Measurements from ENCODE around the gene JARID2. TPM values are rescaled to one million over a fixed set of nuclear protein-coding genes. Genes with fewer than 3 reads are reported as not detected.

Gene JARID2
- total RNA-seq, 4 donors from 2014 or later, result 11.6 to 22.5 (median 16.4) TPM

- H3K36me3 ChIP-seq, result no peaks in the 10 kb centered on the region
- peaks cover 75 to 81% of the 10 kb centered on the region in 2 donors for H3K4me1 ChIP-seq
- intact Hi-C loops (cut with DNase I; ENCODE audit: low total_unique reads) (loop anchor here (5.0 kb wide), 3 partner anchors 86 to 384 kb away; no protein-coding TSS in a partner anchor), in situ Hi-C loops (cut with MboI; ENCODE audit: low sequenced_read_pairs in 4 of 4) (loop anchor here (25.0 kb wide), 5 partner anchors 96 to 346 kb away; no protein-coding TSS in a partner anchor)
- ATAC-seq, result peak; percentile 43 to 59
- no peaks in the 10 kb centered on the region for H3K9me3 ChIP-seq
- peak; percentile 62 to 74 for DNase-seq
- H3K27ac ChIP-seq, result peak overlapping the region; percentile 82 to 88 (median 84)
- H3K4me3 ChIP-seq, result peak overlapping the region in 3 of 4 donors; percentile 10 to 39 (median 20)
- no peak for TF ChIP-seq POLR2A (IDR thresholded peaks at IDR 0.05)
- TF ChIP-seq CTCF (IDR thresholded peaks at IDR 0.05 in 4 of 5, conservative IDR thresholded peaks at IDR 0.05 in 1 of 5), result no peak
- H3K27me3 ChIP-seq, result no peaks in the 10 kb centered on the region
These were observed 20.6 kb downstream of the JARID2 start for GRCh38 chr6:15266423-15266996.

GRCh38 chr6:15267221-15267620, 21.4 kb downstream of the JARID2 start:
- no peaks in the 10 kb centered on the region for H3K9me3 ChIP-seq
- H3K4me3 ChIP-seq, result no peak overlapping the region
- ATAC-seq (peak; percentile 86 to 89), DNase-seq (peak; percentile 68 to 79)
- H3K36me3 ChIP-seq, result no peaks in the 10 kb centered on the region
- intact Hi-C loops (cut with DNase I; ENCODE audit: low total_unique reads) (loop anchor here (5.0 kb wide), 3 partner anchors 85 to 385 kb away; no protein-coding TSS in a partner anchor), in situ Hi-C loops (cut with MboI; ENCODE audit: low sequenced_read_pairs in 4 of 4) (loop anchor here (25.0 kb wide), 5 partner anchors 95 to 345 kb away; no protein-coding TSS in a partner anchor)
- H3K4me1 ChIP-seq, result peaks cover 78 to 81% of the 10 kb centered on the region in 2 donors
- TF ChIP-seq CTCF (IDR thresholded peaks at IDR 0.05 in 4 of 5, conservative IDR thresholded peaks at IDR 0.05 in 1 of 5), result no peak
- peak in 1 of 2 donors; percentile 18 for TF ChIP-seq POLR2A (IDR thresholded peaks at IDR 0.05)
- H3K27ac ChIP-seq, result peak overlapping the region; percentile 82 to 88 (median 84)
- no peaks in the 10 kb centered on the region for H3K27me3 ChIP-seq

- DNase-seq, result no peak
- in situ Hi-C loops (cut with MboI; ENCODE audit: low sequenced_read_pairs in 4 of 4), result loop anchor here (25.0 kb wide), 5 partner anchors 94 to 344 kb away; no protein-coding TSS in a partner anchor
- Histone ChIP-seq H3K4me3 (no peak overlapping the region), H3K27ac (peak overlapping the region; percentile 82 to 88 (median 84)), H3K4me1 (peaks cover 74 to 78% of the 10 kb centered on the region in 2 donors), H3K36me3 (no peaks in the 10 kb centered on the region), H3K9me3 (no peaks in the 10 kb centered on the region), H3K27me3 (no peaks in the 10 kb centered on the region)
- TF ChIP-seq POLR2A (IDR thresholded peaks at IDR 0.05) (no peak), CTCF (IDR thresholded peaks at IDR 0.05 in 4 of 5, conservative IDR thresholded peaks at IDR 0.05 in 1 of 5) (no peak)
- intact Hi-C loops (cut with DNase I; ENCODE audit: low total_unique reads), result loop anchor here (5.0 kb wide), 3 partner anchors 84 to 386 kb away; no protein-coding TSS in a partner anchor
- no peak for ATAC-seq
These were observed 22.5 kb downstream of the JARID2 start for GRCh38 chr6:15268137-15268908.

GRCh38 chr6:15269011-15269410, 23.1 kb downstream of the JARID2 start:
- ATAC-seq, result no peak
- no peak for DNase-seq
- Histone ChIP-seq H3K4me3 (no peak overlapping the region), H3K4me1 (peaks cover 67 to 73% of the 10 kb centered on the region in 2 donors), H3K27me3 (no peaks in the 10 kb centered on the region), H3K9me3 (no peaks in the 10 kb centered on the region), H3K27ac (peak overlapping the region; percentile 82 to 88 (median 84)), H3K36me3 (no peaks in the 10 kb centered on the region)
- intact Hi-C loops (cut with DNase I; ENCODE audit: low total_unique reads) (loop anchor here (5.0 kb wide), 3 partner anchors 83 to 387 kb away; no protein-coding TSS in a partner anchor), in situ Hi-C loops (cut with MboI; ENCODE audit: low sequenced_read_pairs in 4 of 4) (loop anchor here (25.0 kb wide), 5 partner anchors 93 to 343 kb away; no protein-coding TSS in a partner anchor)
- TF ChIP-seq CTCF (IDR thresholded peaks at IDR 0.05 in 4 of 5, conservative IDR thresholded peaks at IDR 0.05 in 1 of 5), result no peak
- TF ChIP-seq POLR2A (IDR thresholded peaks at IDR 0.05), result no peak

Data from gastrocnemius medialis (tissue), 4 donors.